ENCODE results near the gene TIMP4.

Gene TIMP4

GRCh38 chr3:12149029-12149428 is 9.7 kb downstream of the TIMP4 start:
- no peaks in the 10 kb centered on the region for H3K9me3 Mint-ChIP-seq
- no peak overlapping the region for H3K4me3 Mint-ChIP-seq
- H3K27ac Mint-ChIP-seq: no peak overlapping the region
- no peaks in the 10 kb centered on the region for H3K36me3 Mint-ChIP-seq (ENCODE audit: low read depth)
- intact Hi-C loops (cut with micrococcal nuclease): no loop called here
- peaks cover 9% of the 10 kb centered on the region for H3K4me1 Mint-ChIP-seq (ENCODE audit: low read depth)
- peaks cover 19% of the 10 kb centered on the region for H3K27me3 Mint-ChIP-seq

GRCh38 chr3:12148183-12148940 is 10.3 kb downstream of the TIMP4 start:
- no peaks in the 10 kb centered on the region for H3K9me3 Mint-ChIP-seq
- peaks cover 16% of the 10 kb centered on the region for H3K4me1 Mint-ChIP-seq (ENCODE audit: low read depth)
- intact Hi-C loops (cut with micrococcal nuclease): no loop called here
- no peaks in the 10 kb centered on the region for H3K36me3 Mint-ChIP-seq (ENCODE audit: low read depth)
- H3K27me3 Mint-ChIP-seq: peaks cover 18% of the 10 kb centered on the region
- no peak overlapping the region for H3K27ac Mint-ChIP-seq
- no peak overlapping the region for H3K4me3 Mint-ChIP-seq

- Mint-ChIP-seq H3K27ac (no peak overlapping the region), H3K4me3 (no peak overlapping the region), H3K4me1 (ENCODE audit: low read depth) (peaks cover 25% of the 10 kb centered on the region)
These were observed 11.5 kb downstream of the TIMP4 start for GRCh38 chr3:12147049-12147780.

GRCh38 chr3:12143949-12144504 is 14.7 kb downstream of the TIMP4 start:
- Mint-ChIP-seq H3K4me3 (no peak overlapping the region), H3K9me3 (no peaks in the 10 kb centered on the region), H3K27me3 (peaks cover 11% of the 10 kb centered on the region), H3K27ac (no peak overlapping the region), H3K36me3 (ENCODE audit: low read depth) (no peaks in the 10 kb centered on the region), H3K4me1 (ENCODE audit: low read depth) (peaks cover 34% of the 10 kb centered on the region)
- intact Hi-C loops (cut with micrococcal nuclease): no loop called here

More at GRCh38 chr3:12147049-12147780, 11.5 kb downstream of the TIMP4 start:
- peaks cover 17% of the 10 kb centered on the region for H3K27me3 Mint-ChIP-seq
- intact Hi-C loops (cut with micrococcal nuclease): no loop called here
- H3K36me3 Mint-ChIP-seq (ENCODE audit: low read depth): no peaks in the 10 kb centered on the region
- H3K9me3 Mint-ChIP-seq: no peaks in the 10 kb centered on the region

GRCh38 chr3:12142476-12142875 is 16.2 kb downstream of the TIMP4 start:
- Mint-ChIP-seq H3K9me3 (no peaks in the 10 kb centered on the region), H3K27me3 (peaks cover 5% of the 10 kb centered on the region), H3K4me3 (no peak overlapping the region), H3K27ac (no peak overlapping the region), H3K36me3 (ENCODE audit: low read depth) (no peaks in the 10 kb centered on the region), H3K4me1 (ENCODE audit: low read depth) (peaks cover 38% of the 10 kb centered on the region)
- intact Hi-C loops (cut with micrococcal nuclease): no loop called here

GRCh38 chr3:12141350-12141749 is 17.4 kb downstream of the TIMP4 start:
- no peak overlapping the region for H3K27ac Mint-ChIP-seq
- peaks cover 4% of the 10 kb centered on the region for H3K27me3 Mint-ChIP-seq
- no peak overlapping the region for H3K4me3 Mint-ChIP-seq
- no peaks in the 10 kb centered on the region for H3K9me3 Mint-ChIP-seq
- H3K4me1 Mint-ChIP-seq (ENCODE audit: low read depth): peaks cover 38% of the 10 kb centered on the region
- intact Hi-C loops (cut with micrococcal nuclease): no loop called here
- H3K36me3 Mint-ChIP-seq (ENCODE audit: low read depth): no peaks in the 10 kb centered on the region

- intact Hi-C loops (cut with micrococcal nuclease): loop anchor here (10.0 kb wide), 1 partner anchor 146 kb away; the partner anchor contains the start of gene PPARG
- Mint-ChIP-seq H3K27ac (no peak overlapping the region), H3K4me3 (no peak overlapping the region), H3K9me3 (no peaks in the 10 kb centered on the region), H3K27me3 (peaks cover 6% of the 10 kb centered on the region), H3K36me3 (ENCODE audit: low read depth) (no peaks in the 10 kb centered on the region), H3K4me1 (ENCODE audit: low read depth) (peaks cover 35% of the 10 kb centered on the region)
These were observed 19.6 kb downstream of the TIMP4 start for GRCh38 chr3:12139111-12139511.

GRCh38 chr3:12138044-12138443 is 20.7 kb downstream of the TIMP4 start:
- Mint-ChIP-seq H3K4me1 (ENCODE audit: low read depth) (peaks cover 26% of the 10 kb centered on the region), H3K27ac (no peak overlapping the region), H3K27me3 (peaks cover 8% of the 10 kb centered on the region), H3K4me3 (no peak overlapping the region), H3K9me3 (no peaks in the 10 kb centered on the region), H3K36me3 (ENCODE audit: low read depth) (no peaks in the 10 kb centered on the region)
- intact Hi-C loops (cut with micrococcal nuclease): loop anchor here (1.0 to 10.0 kb wide), 2 partner anchors 38 to 147 kb away; partner anchors contain the start of gene PPARG

- Mint-ChIP-seq H3K27ac (no peak overlapping the region), H3K36me3 (ENCODE audit: low read depth) (no peaks in the 10 kb centered on the region), H3K9me3 (no peaks in the 10 kb centered on the region), H3K4me1 (ENCODE audit: low read depth) (peaks cover 12% of the 10 kb centered on the region), H3K27me3 (peaks cover 15% of the 10 kb centered on the region), H3K4me3 (no peak overlapping the region)
- intact Hi-C loops (cut with micrococcal nuclease): loop anchor here (10.0 kb wide), 1 partner anchor 148 kb away; the partner anchor contains the start of gene PPARG
These were observed 22.3 kb downstream of the TIMP4 start for GRCh38 chr3:12136371-12136770.

GRCh38 chr3:12135029-12135657 is 23.6 kb downstream of the TIMP4 start:
- Mint-ChIP-seq H3K27me3 (peaks cover 21% of the 10 kb centered on the region), H3K4me3 (no peak overlapping the region), H3K9me3 (no peaks in the 10 kb centered on the region), H3K36me3 (ENCODE audit: low read depth) (no peaks in the 10 kb centered on the region), H3K27ac (no peak overlapping the region), H3K4me1 (ENCODE audit: low read depth) (peaks cover 12% of the 10 kb centered on the region)
- intact Hi-C loops (cut with micrococcal nuclease): loop anchor here (1.0 to 10.0 kb wide), 2 partner anchors 150 to 345 kb away; partner anchors contain the start of gene PPARG

- H3K4me3 Mint-ChIP-seq: no peak overlapping the region
- H3K27me3 Mint-ChIP-seq: peaks cover 27% of the 10 kb centered on the region
- no peak overlapping the region for H3K27ac Mint-ChIP-seq
- no peaks in the 10 kb centered on the region for H3K9me3 Mint-ChIP-seq
- peaks cover under 1% of the 10 kb centered on the region for H3K4me1 Mint-ChIP-seq (ENCODE audit: low read depth)
- intact Hi-C loops (cut with micrococcal nuclease): loop anchor here (10.0 kb wide), 1 partner anchor 152 kb away; the partner anchor contains the start of gene PPARG
- H3K36me3 Mint-ChIP-seq (ENCODE audit: low read depth): no peaks in the 10 kb centered on the region
These were observed 25.8 kb downstream of the TIMP4 start for GRCh38 chr3:12132881-12133280.

GRCh38 chr3:12131351-12132090 is 27.2 kb downstream of the TIMP4 start:
- peaks cover 29% of the 10 kb centered on the region for H3K27me3 Mint-ChIP-seq
- intact Hi-C loops (cut with micrococcal nuclease): loop anchor here (10.0 kb wide), 1 partner anchor 153 kb away; the partner anchor contains the start of gene PPARG
- H3K9me3 Mint-ChIP-seq: no peaks in the 10 kb centered on the region
- no peaks in the 10 kb centered on the region for H3K4me1 Mint-ChIP-seq (ENCODE audit: low read depth)
- no peak overlapping the region for H3K27ac Mint-ChIP-seq
- no peaks in the 10 kb centered on the region for H3K36me3 Mint-ChIP-seq (ENCODE audit: low read depth)
- H3K4me3 Mint-ChIP-seq: no peak overlapping the region

- no peak overlapping the region for H3K27ac Mint-ChIP-seq
- H3K9me3 Mint-ChIP-seq: no peaks in the 10 kb centered on the region
- H3K4me1 Mint-ChIP-seq (ENCODE audit: low read depth): no peaks in the 10 kb centered on the region
- no peak overlapping the region for H3K4me3 Mint-ChIP-seq
- no peaks in the 10 kb centered on the region for H3K36me3 Mint-ChIP-seq (ENCODE audit: low read depth)
- peaks cover 28% of the 10 kb centered on the region for H3K27me3 Mint-ChIP-seq
- intact Hi-C loops (cut with micrococcal nuclease): no loop called here
These were observed 31.3 kb downstream of the TIMP4 start for GRCh38 chr3:12127391-12127790.
